Chondrocyte (in vitro differentiated cells): ENCODE measurements around the gene BZW2. TPM values are rescaled to one million over a fixed set of nuclear protein-coding genes. Genes with fewer than 3 reads are reported as not detected.
A peak's percentile ranks its signal among the peaks of the same experiment; 100 is the strongest.

Experiments
- DNase-seq: peaks from one replicate; pipeline ENCODE4 v3.0.0; 2021; ENCODE audit warnings: mixed read lengths, low spot score
- H3K27ac Mint-ChIP-seq: one replicate; pipeline ENCODE4 v1.8.0; 2021; ENCODE audit warnings: mild to moderate bottlenecking, moderate library complexity, mixed read lengths; ENCODE audit not compliant: unreplicated experiment
- H3K27me3 Mint-ChIP-seq: 2 replicates; pipeline ENCODE4 v1.8.0; 2021; ENCODE audit warnings: low read depth, mixed read lengths
- H3K36me3 Mint-ChIP-seq: 2 replicates; pipeline ENCODE4 v1.8.0; 2021; ENCODE audit warnings: low read depth, mixed read lengths
- H3K4me1 Mint-ChIP-seq: 2 replicates; pipeline ENCODE4 v1.8.0; 2021; ENCODE audit warnings: low read depth, mild to moderate bottlenecking, mixed read lengths
- H3K4me3 Mint-ChIP-seq: one replicate; pipeline ENCODE4 v1.8.0; 2021; ENCODE audit warnings: mild to moderate bottlenecking, moderate library complexity, mixed read lengths; ENCODE audit not compliant: unreplicated experiment
- H3K9me3 Mint-ChIP-seq: 2 replicates; pipeline ENCODE4 v1.8.0; 2021; ENCODE audit warnings: low read depth, mixed read lengths
- total RNA-seq: library from RNA; stranded (reverse); gene quantifications from 3 replicates; pipeline ENCODE4 v1.2.1, GENCODE V29; 2021
- TF ChIP-seq, protein P1 (sequence below): fragments of 200-600 bp; sonication (generic); IDR thresholded peaks from 2 replicates; pipeline ENCODE4 v1.5.0; 2021; ENCODE audit warnings: antibody characterized with exemption, mild to moderate bottlenecking, moderate library complexity

BZW2 gene
- total RNA-seq, 1 donor from 2014 or later: 44.8 TPM

DNA sequence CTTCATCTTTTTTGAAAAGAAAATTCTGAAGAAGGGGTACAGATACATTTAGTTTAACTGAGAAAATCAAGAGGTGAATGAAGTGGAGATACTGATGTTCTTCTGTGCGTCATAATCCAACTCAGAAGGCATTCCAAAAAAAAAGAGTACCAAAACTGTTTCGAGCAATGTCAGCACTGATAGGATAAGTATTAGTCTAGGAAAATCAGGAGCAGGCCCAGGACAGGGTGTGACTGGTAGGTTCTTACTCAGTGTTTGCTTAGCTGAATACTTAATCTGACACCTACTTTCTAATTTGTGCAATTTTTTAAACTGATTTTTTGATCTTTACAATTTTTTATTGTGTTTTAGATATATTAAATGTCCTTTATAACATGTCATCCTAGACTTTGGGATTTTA is 4.3 kb downstream of the BZW2 start:
- H3K36me3 Mint-ChIP-seq: no peaks in the 10 kb centered on the region

DNA sequence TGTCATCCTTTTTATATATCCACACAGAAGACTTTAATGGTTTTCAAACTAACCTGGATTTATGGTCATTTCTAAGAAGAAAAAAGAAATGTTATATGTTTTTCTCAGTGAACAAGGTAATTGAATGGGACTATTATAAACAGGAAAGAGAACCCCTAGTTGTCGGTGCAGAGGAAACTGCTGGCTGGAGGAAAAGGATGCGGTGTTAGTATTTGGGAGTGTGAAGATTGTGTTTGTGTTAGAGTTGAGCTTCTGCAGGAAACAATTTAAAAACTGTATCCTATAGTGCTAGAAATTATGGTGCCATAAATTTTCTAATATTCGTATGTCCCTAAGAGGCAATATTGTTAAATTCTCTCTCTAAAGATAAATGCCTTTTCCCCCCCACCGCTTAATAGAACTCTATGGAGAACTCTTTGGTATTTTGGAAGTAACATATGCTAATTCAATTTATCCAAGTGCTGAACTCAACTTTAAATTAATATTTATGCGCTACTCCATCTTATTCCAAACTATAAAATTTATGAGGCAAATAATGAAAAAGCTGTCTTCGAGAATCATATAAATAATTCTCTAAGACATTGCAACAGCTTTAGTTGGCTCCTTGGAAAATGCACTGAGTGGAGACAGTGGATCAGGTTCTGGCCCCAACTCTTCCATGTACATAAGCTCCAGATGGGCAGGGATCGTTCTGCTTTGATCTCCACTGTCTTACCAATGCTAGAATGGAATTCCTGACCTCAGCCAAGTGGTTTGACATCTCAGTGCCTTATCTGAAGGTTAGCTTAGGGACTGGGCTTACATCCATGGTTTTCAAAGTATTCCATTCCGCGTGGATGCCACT is 5.6 kb downstream of the BZW2 start:
- Mint-ChIP-seq H3K4me1 (peaks cover 54% of the 10 kb centered on the region), H3K9me3 (no peaks in the 10 kb centered on the region)

More for the DNA sequence above, 4.3 kb downstream of the BZW2 start:
- TF ChIP-seq, protein P1, sequence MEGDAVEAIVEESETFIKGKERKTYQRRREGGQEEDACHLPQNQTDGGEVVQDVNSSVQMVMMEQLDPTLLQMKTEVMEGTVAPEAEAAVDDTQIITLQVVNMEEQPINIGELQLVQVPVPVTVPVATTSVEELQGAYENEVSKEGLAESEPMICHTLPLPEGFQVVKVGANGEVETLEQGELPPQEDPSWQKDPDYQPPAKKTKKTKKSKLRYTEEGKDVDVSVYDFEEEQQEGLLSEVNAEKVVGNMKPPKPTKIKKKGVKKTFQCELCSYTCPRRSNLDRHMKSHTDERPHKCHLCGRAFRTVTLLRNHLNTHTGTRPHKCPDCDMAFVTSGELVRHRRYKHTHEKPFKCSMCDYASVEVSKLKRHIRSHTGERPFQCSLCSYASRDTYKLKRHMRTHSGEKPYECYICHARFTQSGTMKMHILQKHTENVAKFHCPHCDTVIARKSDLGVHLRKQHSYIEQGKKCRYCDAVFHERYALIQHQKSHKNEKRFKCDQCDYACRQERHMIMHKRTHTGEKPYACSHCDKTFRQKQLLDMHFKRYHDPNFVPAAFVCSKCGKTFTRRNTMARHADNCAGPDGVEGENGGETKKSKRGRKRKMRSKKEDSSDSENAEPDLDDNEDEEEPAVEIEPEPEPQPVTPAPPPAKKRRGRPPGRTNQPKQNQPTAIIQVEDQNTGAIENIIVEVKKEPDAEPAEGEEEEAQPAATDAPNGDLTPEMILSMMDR: no peak
- no peaks in the 10 kb centered on the region for H3K9me3 Mint-ChIP-seq
- no peak overlapping the region for H3K4me3 Mint-ChIP-seq
- peaks cover 51% of the 10 kb centered on the region for H3K4me1 Mint-ChIP-seq
- no peak for DNase-seq
- H3K27ac Mint-ChIP-seq: peak overlapping the region; percentile 60
- no peaks in the 10 kb centered on the region for H3K27me3 Mint-ChIP-seq

DNA sequence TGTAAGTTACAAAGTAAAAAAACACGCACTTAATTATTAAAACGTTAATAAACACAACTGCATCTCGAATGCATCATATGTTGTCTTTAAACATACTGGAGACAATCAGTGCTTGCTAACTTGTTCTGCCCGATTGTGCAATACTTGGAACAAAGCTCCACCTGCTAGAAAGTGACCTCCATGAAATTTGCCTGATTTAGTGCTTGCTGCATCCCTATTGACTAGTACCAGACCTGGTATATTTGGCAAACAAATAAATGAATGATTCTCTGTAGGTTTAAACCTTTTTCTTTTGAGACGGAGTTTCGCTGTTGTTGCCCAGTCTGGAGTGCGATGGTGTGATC is 6.2 kb downstream of the BZW2 start:
- Mint-ChIP-seq H3K36me3 (no peaks in the 10 kb centered on the region), H3K27me3 (no peaks in the 10 kb centered on the region), H3K4me1 (peaks cover 48% of the 10 kb centered on the region), H3K4me3 (no peak overlapping the region), H3K9me3 (no peaks in the 10 kb centered on the region), H3K27ac (no peak overlapping the region)
- TF ChIP-seq, protein P1: no peak
- no peak for DNase-seq

More for the DNA sequence above, 5.6 kb downstream of the BZW2 start:
- Mint-ChIP-seq H3K27me3 (no peaks in the 10 kb centered on the region), H3K4me3 (no peak overlapping the region), H3K27ac (no peak overlapping the region), H3K36me3 (no peaks in the 10 kb centered on the region)
- TF ChIP-seq, protein P1: no peak
- DNase-seq: no peak

DNA sequence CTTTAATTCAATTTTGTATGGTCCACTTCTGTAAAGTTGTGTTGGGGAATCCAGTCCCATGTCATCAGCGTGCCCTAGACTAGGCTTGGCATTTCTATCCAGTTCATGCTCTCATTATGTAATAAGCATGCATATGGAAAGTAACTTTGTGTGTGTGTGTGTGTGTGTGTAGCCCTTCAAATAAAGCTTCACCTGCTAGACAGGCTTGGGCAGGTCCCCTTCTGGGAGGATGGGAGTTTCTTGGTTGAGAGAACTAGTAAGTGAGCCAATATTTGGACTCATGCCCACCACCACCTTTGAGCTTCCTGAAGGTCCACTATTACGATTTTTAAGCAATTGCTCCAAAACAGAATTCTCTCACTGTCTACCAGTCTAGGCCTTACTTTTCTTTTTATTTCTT is 6.9 kb downstream of the BZW2 start:
- Mint-ChIP-seq H3K4me3 (no peak overlapping the region), H3K27me3 (no peaks in the 10 kb centered on the region), H3K4me1 (peaks cover 48% of the 10 kb centered on the region), H3K36me3 (no peaks in the 10 kb centered on the region), H3K27ac (peak overlapping the region; percentile 28), H3K9me3 (no peaks in the 10 kb centered on the region)
- no peak for DNase-seq
- TF ChIP-seq, protein P1: no peak

DNA sequence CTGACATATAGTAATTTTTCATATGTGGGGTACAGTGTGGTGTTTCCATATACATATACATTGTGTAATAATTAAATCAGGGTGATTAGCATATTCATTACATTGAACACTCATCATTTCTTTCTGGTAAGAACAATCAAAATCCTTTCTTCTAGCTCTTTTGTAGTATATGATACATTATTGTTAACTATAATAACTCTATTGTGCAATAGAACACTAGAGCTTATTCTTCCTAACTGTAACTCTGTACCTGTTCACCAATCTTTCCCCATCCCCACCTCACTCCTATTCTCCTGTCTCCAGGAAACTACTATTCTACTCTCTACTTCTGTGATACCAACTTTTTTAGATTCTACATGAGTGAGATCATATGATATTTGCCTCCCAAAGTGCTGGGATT is 9.4 kb downstream of the BZW2 start:
- Mint-ChIP-seq H3K27me3 (no peaks in the 10 kb centered on the region), H3K4me3 (no peak overlapping the region), H3K9me3 (no peaks in the 10 kb centered on the region), H3K36me3 (no peaks in the 10 kb centered on the region), H3K4me1 (peaks cover 26% of the 10 kb centered on the region), H3K27ac (no peak overlapping the region)
- DNase-seq: no peak
- TF ChIP-seq, protein P1: no peak
